WTC11 (cell line): Measurements from ENCODE around the gene LIFR. TPM values are rescaled to one million over a fixed set of nuclear protein-coding genes. Genes with fewer than 3 reads are reported as not detected.

Experiments
- ATAC-seq: fragments of 200-7000 bp; cut with Tn5 transposase; 2 replicates; pipeline ENCODE4 v1.10.0; 2021; ENCODE audit warnings: mild to moderate bottlenecking, moderate library complexity
- CTCF ChIA-PET: fragments of 300-600 bp; sonication (Branson Sonifier 250); formaldehyde crosslinking; loops from one replicate; lab custom pipeline; 2021; ENCODE audit warnings: antibody characterized with exemption; lab: Charles Lee
- POLR2A ChIA-PET: fragments of 350-600 bp; sonication (Branson Sonifier 250); formaldehyde crosslinking; loops from one replicate; lab custom pipeline; 2021; ENCODE audit warnings: antibody characterized with exemption; lab: Charles Lee
- DNase-seq: peaks from one replicate; pipeline ENCODE4 v3.0.0; 2021; ENCODE audit warnings: low spot score
- H3K27ac Mint-ChIP-seq: 2 replicates; pipeline ENCODE4 v1.8.0; 2021; ENCODE audit warnings: mixed read lengths
- H3K27me3 Mint-ChIP-seq: 2 replicates; pipeline ENCODE4 v1.8.0; 2021; ENCODE audit warnings: low read depth, mild to moderate bottlenecking, moderate library complexity, mixed read lengths
- H3K36me3 Mint-ChIP-seq: 2 replicates; pipeline ENCODE4 v1.8.0; 2021; ENCODE audit warnings: mixed read lengths
- H3K4me1 Mint-ChIP-seq: 2 replicates; pipeline ENCODE4 v1.8.0; 2022; ENCODE audit warnings: mixed read lengths
- H3K4me3 Mint-ChIP-seq: 2 replicates; pipeline ENCODE4 v1.8.0; 2021; ENCODE audit warnings: mild to moderate bottlenecking, moderate library complexity, mixed read lengths
- H3K9me3 Mint-ChIP-seq: 2 replicates; pipeline ENCODE4 v1.8.0; 2021; ENCODE audit warnings: mixed read lengths
- ATF3 ChIP-seq: sonication (generic); formaldehyde crosslinking; conservative IDR thresholded peaks from 2 replicates; pipeline ENCODE4 v1.8.1; 2022; ENCODE audit warnings: mild to moderate bottlenecking, missing genetic modification reagents
- ESRRA ChIP-seq: sonication (generic); formaldehyde crosslinking; IDR thresholded peaks from 2 replicates; pipeline ENCODE4 v1.8.1; 2022; ENCODE audit warnings: mild to moderate bottlenecking, missing genetic modification reagents, borderline replicate concordance
- ETV6 ChIP-seq: sonication (generic); formaldehyde crosslinking; IDR thresholded peaks from 2 replicates; pipeline ENCODE4 v1.8.1; 2022; ENCODE audit warnings: mild to moderate bottlenecking, missing genetic modification reagents
- FOXP4 ChIP-seq: sonication (generic); formaldehyde crosslinking; IDR thresholded peaks from 2 replicates; pipeline ENCODE4 v1.8.0; 2022; ENCODE audit warnings: mild to moderate bottlenecking, missing genetic modification reagents
- SMAD3 ChIP-seq: sonication (generic); formaldehyde crosslinking; IDR thresholded peaks from 2 replicates; pipeline ENCODE4 v1.8.0; 2022; ENCODE audit warnings: missing genetic modification reagents, mild to moderate bottlenecking, borderline replicate concordance
- SMAD4 ChIP-seq: sonication (generic); formaldehyde crosslinking; IDR thresholded peaks from 2 replicates; pipeline ENCODE4 v1.8.0; 2022; ENCODE audit warnings: mild to moderate bottlenecking, missing genetic modification reagents
- TEAD1 ChIP-seq: sonication (generic); formaldehyde crosslinking; IDR thresholded peaks from 2 replicates; pipeline ENCODE4 v1.8.0; 2022; ENCODE audit warnings: mild to moderate bottlenecking, missing genetic modification reagents
- ZBTB43 ChIP-seq: sonication (generic); formaldehyde crosslinking; IDR thresholded peaks from 2 replicates; pipeline ENCODE4 v1.8.1; 2023; ENCODE audit warnings: mild to moderate bottlenecking, missing genetic modification reagents
- ZNF138 ChIP-seq: sonication (generic); formaldehyde crosslinking; conservative IDR thresholded peaks from 2 replicates; pipeline ENCODE4 v1.8.1; 2022; ENCODE audit warnings: mild to moderate bottlenecking, moderate library complexity, missing genetic modification reagents
- ZNF232 ChIP-seq: sonication (generic); formaldehyde crosslinking; IDR thresholded peaks from 2 replicates; pipeline ENCODE4 v1.8.0; 2022; ENCODE audit warnings: mild to moderate bottlenecking, missing genetic modification reagents
- ZNF532 ChIP-seq: fragments of 250-450 bp; sonication (Bioruptor Pico); IDR thresholded peaks from 2 replicates; pipeline ENCODE4 v1.9.0; 2021; ENCODE audit warnings: mild to moderate bottlenecking, borderline replicate concordance
- total RNA-seq: library from RNA; stranded (reverse); gene quantifications from 3 replicates; pipeline ENCODE4 v1.2.3, GENCODE V29; 2021
- TF ChIP-seq, protein P1 (sequence below): sonication (generic); formaldehyde crosslinking; IDR thresholded peaks from 2 replicates; pipeline ENCODE4 v1.8.0; 2022; ENCODE audit warnings: mild to moderate bottlenecking, missing genetic modification reagents
- TF ChIP-seq, protein P2 (sequence below): fragments of 250-450 bp; sonication (Bioruptor Pico); IDR thresholded peaks from 2 replicates; pipeline ENCODE4 v1.8.0; 2021; ENCODE audit warnings: mild to moderate bottlenecking

LIFR gene
- total RNA-seq, 1 experiment from 2014 or later, result 14.4 TPM

DNA sequence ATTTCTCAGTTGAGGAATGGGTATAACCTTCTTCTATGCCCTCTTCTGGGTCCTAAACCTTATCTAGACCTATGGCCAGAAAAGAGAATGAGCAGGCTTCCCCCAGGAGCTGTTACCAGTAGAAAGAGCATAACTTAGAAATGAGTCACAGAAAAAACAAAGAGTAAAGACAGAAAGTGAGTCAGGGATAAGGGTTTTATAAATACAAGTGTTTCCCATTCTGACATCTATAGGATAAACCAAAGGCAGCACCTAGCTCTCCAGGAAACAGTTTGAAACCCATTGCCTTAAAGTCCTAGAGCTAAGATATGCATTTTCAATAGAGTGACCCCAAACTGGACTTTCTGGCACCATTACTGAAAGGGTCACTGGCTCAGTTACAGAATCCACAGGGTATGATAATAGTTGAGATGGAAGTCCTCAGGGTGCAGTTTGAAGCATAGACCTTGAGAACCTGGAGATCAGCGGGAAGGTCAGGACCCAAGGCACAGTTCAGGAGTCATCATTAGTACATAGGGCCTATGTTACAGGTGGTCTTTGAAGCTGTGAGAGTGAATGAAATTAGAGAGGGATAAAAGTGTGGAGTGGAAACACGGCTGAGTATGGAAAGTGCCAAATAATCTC is 42.7 kb upstream of the LIFR start (continued):
- TF ChIP-seq FOXP4 (CRISPR knock-in tag) (no peak), ZNF232 (no peak), SMAD3 (no peak), ZBTB43 (CRISPR knock-in tag) (no peak)

DNA sequence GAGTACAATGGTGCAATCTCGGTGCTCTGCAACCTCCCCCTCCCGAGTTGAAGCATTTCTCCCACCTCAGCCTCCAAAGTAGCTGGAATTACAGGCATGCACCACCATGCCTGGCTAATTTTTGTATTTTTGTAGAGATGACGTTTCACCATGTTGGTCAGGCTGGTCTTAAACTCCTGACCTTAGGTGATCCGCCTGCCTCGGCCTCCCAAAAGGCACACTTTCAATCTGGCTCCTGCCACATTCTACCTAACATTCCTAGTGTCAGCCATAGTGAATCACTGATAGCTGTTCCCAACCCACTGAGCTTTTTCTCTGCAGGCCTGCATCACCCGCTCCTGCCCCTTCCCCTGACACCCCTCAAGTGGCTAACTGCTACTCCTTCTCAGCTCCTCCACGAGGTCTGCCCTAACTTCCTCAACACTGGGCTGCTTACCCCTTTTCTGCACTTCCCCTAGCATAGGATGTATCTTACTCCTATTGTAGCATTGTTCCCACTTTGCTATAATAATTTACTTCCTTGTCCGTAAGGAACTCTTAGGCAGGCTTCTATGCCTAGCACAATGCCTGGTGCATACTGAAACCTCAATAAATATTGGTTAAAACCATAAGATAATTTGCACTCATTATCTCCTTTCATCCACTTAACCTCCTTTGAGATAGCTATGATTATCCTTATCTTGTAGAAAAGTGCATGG is 42.0 kb upstream of the LIFR start:
- ChIA-PET POLR2A (no interaction called here), CTCF (interaction anchor here (0.6 kb wide), 1 partner anchor 80 kb away, joined by 3 read pairs; no protein-coding TSS in a partner anchor)

More for the DNA sequence above, 42.0 kb upstream of the LIFR start:
- ATAC-seq (no peak), DNase-seq (no peak)
- Mint-ChIP-seq H3K4me1 (peaks cover 22% of the 10 kb centered on the region), H3K27ac (no peak overlapping the region), H3K36me3 (no peaks in the 10 kb centered on the region), H3K9me3 (peaks cover 23% of the 10 kb centered on the region), H3K27me3 (no peaks in the 10 kb centered on the region), H3K4me3 (no peak overlapping the region)
- no peak for TF ChIP-seq ESRRA
- no peak for TF ChIP-seq ETV6 (CRISPR knock-in tag)
- TF ChIP-seq, protein P1, sequence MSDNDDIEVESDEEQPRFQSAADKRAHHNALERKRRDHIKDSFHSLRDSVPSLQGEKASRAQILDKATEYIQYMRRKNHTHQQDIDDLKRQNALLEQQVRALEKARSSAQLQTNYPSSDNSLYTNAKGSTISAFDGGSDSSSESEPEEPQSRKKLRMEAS, result no peak
- no peak for TF ChIP-seq ZNF532 (CRISPR knock-in tag)
- no peak for TF ChIP-seq ZBTB43 (CRISPR knock-in tag)
- no peak for TF ChIP-seq SMAD4 (CRISPR knock-in tag)
- no peak for TF ChIP-seq ZNF138 (CRISPR knock-in tag)
- TF ChIP-seq ATF3 (CRISPR knock-in tag), result no peak
- no peak for TF ChIP-seq TEAD1 (CRISPR knock-in tag)
- TF ChIP-seq, protein P2, sequence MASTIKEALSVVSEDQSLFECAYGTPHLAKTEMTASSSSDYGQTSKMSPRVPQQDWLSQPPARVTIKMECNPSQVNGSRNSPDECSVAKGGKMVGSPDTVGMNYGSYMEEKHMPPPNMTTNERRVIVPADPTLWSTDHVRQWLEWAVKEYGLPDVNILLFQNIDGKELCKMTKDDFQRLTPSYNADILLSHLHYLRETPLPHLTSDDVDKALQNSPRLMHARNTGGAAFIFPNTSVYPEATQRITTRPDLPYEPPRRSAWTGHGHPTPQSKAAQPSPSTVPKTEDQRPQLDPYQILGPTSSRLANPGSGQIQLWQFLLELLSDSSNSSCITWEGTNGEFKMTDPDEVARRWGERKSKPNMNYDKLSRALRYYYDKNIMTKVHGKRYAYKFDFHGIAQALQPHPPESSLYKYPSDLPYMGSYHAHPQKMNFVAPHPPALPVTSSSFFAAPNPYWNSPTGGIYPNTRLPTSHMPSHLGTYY, result no peak
